Epithelial cell of proximal tubule (primary cell): Measurements from ENCODE around the gene ADAM12. TPM values are rescaled to one million over a fixed set of nuclear protein-coding genes. Genes with fewer than 3 reads are reported as not detected.

ENCODE experiments used
- DNase-seq: peaks from one replicate; pipeline ENCODE4 v3.0.0-alpha.2; 2011; ENCODE audit warnings: low read depth
- H3K4me3 ChIP-seq: 2 replicates; pipeline ENCODE4 v1.5.1; 2011; ENCODE audit warnings: low read depth, mild to moderate bottlenecking, low read length
- total RNA-seq: library from RNA; depleted of rRNA; stranded (reverse); fragments of >200 nt; gene quantifications from 2 replicates; pipeline ENCODE4 v1.2.3, GENCODE V29; 2015
- TF ChIP-seq, protein P1 (sequence below): conservative IDR thresholded peaks from 2 replicates; pipeline ENCODE4 v1.5.1; 2012; ENCODE audit warnings: low read depth, mild to moderate bottlenecking, low read length

ADAM12 gene
- total RNA-seq, 1 donor from 2014 or later = 3.2 TPM

- TF ChIP-seq, protein P1, sequence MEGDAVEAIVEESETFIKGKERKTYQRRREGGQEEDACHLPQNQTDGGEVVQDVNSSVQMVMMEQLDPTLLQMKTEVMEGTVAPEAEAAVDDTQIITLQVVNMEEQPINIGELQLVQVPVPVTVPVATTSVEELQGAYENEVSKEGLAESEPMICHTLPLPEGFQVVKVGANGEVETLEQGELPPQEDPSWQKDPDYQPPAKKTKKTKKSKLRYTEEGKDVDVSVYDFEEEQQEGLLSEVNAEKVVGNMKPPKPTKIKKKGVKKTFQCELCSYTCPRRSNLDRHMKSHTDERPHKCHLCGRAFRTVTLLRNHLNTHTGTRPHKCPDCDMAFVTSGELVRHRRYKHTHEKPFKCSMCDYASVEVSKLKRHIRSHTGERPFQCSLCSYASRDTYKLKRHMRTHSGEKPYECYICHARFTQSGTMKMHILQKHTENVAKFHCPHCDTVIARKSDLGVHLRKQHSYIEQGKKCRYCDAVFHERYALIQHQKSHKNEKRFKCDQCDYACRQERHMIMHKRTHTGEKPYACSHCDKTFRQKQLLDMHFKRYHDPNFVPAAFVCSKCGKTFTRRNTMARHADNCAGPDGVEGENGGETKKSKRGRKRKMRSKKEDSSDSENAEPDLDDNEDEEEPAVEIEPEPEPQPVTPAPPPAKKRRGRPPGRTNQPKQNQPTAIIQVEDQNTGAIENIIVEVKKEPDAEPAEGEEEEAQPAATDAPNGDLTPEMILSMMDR = no peak
- no peak for DNase-seq
- H3K4me3 ChIP-seq = no peak overlapping the region
Measured at GRCh38 chr10:126239844-126240243, 148.4 kb downstream of the ADAM12 start.

DNA sequence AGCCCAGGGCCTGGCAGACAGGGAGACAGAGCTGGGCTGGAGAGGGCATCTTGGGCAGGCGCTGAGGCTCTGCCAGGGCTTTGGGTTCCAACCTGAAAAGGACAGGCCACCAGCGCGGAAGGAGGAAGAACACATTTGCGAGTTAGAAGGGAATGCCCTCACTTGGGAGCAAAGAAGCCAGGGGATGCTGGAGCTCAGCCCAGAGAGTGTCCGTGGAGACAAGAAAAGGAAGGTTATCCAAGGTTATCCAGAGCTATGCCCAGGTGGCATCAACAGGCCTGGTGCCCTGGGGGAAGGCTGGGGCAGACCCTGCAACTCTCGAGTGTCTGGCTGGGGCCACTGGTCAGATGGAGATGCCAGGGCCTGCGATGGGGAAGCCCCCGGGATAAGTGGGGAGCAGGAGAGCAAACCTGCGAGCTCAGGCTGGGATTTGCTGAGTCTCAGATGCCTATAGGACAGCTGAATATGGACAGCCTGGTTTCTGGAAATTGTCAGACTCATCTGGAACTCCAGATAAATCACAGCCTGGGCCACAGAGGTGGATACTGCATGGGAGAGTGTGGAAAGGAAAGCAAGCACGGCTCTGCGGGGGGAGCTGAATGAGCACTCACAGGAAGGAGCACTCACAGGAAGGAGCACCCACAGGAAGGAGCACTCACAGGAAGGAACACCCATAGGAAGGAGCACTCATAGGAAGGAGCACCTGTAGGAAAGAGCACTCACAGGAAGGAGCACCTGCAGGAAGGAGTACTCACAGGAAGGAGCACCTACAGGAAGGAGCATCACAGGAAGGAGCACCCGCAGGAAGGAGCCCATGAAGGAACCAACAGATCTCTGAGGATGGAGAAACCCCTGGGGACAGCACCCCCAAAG, 152.1 kb downstream of the ADAM12 start:
- DNase-seq = no peak
- TF ChIP-seq, protein P1 = no peak
- no peak overlapping the region for H3K4me3 ChIP-seq

- no peak for DNase-seq
- TF ChIP-seq, protein P1 = no peak
- H3K4me3 ChIP-seq = no peak overlapping the region
Measured at GRCh38 chr10:126235091-126235978, 152.9 kb downstream of the ADAM12 start.

- DNase-seq = no peak
- TF ChIP-seq, protein P1 = no peak
- H3K4me3 ChIP-seq = no peak overlapping the region
Measured at GRCh38 chr10:126234630-126235029, 153.6 kb downstream of the ADAM12 start.

- H3K4me3 ChIP-seq = no peak overlapping the region
- TF ChIP-seq, protein P1 = no peak
- DNase-seq = no peak
Measured at GRCh38 chr10:126233182-126234148, 154.8 kb downstream of the ADAM12 start.

DNA sequence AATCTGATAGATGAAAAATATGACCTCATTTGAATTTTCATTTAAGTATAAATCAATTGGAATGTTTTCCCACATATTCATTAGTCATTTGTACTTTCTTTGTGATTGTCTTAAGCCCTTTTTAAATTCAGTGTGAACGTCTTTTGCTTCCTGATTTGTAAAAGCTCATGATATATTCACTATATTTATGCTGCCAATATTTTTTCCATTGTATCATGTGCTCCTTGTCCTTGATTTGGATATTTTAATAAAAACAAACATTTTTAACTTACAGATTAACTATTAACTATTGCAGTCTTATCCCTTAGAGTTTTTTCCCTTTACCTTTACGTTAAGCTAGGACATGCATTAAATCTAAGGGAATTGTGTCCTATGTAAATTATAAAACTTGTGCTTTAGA, 157.7 kb downstream of the ADAM12 start:
- no peak for DNase-seq
- TF ChIP-seq, protein P1 = no peak
- no peak overlapping the region for H3K4me3 ChIP-seq
